Common myeloid progenitor, CD34-positive (primary cell): ENCODE data around the gene C9orf152.
A peak's percentile ranks its signal among the peaks of the same experiment; 100 is the strongest.

ENCODE experiments used
- CTCF ChIA-PET: fragments of 350-600 bp; sonication (Branson Sonifier 250); formaldehyde crosslinking; loops from one replicate; lab custom pipeline; 2021; ENCODE audit warnings: antibody characterized with exemption; lab: Charles Lee
- POLR2A ChIA-PET: fragments of 350-600 bp; sonication (Branson Sonifier 250); formaldehyde crosslinking; loops from one replicate; lab custom pipeline; 2021; ENCODE audit warnings: antibody characterized with exemption; lab: Charles Lee
- DNase-seq, 3 donors: peaks; one replicate each; pipeline versions ENCODE4 v3.0.0 to v3.0.0-alpha.2; 2013
- H3K27ac ChIP-seq, 2 experiments: 1 replicate in 1 of 2; 2 replicates in 1 of 2; pipeline ENCODE4 v1.7.0; 2013; ENCODE audit warnings: inconsistent platforms in 2 of 2, low read length in 2 of 2, mild to moderate bottlenecking in 2 of 2, low read depth in 1 of 2, moderate library complexity in 1 of 2; ENCODE audit not compliant: severe bottlenecking in 2 of 2, insufficient read depth in 1 of 2, poor library complexity in 1 of 2
- H3K27me3 ChIP-seq, 5 experiments: replicated peaks in 2 of 5; 1 replicate in 3 of 5; 2 replicates in 2 of 5; pipeline versions ENCODE4 v1.6.1 to v1.7.0; 2013; ENCODE audit warnings: low read length in 4 of 5, mild to moderate bottlenecking in 2 of 5, moderate library complexity in 2 of 5, inconsistent platforms in 1 of 5; ENCODE audit not compliant: insufficient read depth in 5 of 5, control insufficient read depth in 4 of 5
- H3K36me3 ChIP-seq, 4 experiments: 1 replicate in 2 of 4; 2 replicates in 2 of 4; pipeline versions ENCODE4 v1.6.1 to v1.7.0; 2013; ENCODE audit warnings: low read length in 3 of 4, control low read depth in 1 of 4, mild to moderate bottlenecking in 1 of 4; ENCODE audit not compliant: control insufficient read depth in 4 of 4, insufficient read depth in 4 of 4
- H3K4me1 ChIP-seq, 4 experiments: 1 replicate in 3 of 4; 2 replicates in 1 of 4; pipeline versions ENCODE4 v1.6.1 to v1.7.1; 2013; ENCODE audit warnings: low read length in 3 of 4, mild to moderate bottlenecking in 3 of 4, control low read depth in 1 of 4, inconsistent platforms in 1 of 4, moderate library complexity in 1 of 4; ENCODE audit not compliant: control insufficient read depth in 4 of 4, insufficient read depth in 4 of 4; ENCODE audit errors: control extremely low read depth in 1 of 4
- H3K4me3 ChIP-seq, 7 experiments: 1 replicate in 4 of 7; 2 replicates in 3 of 7; pipeline versions ENCODE4 v1.5.1 to v1.7.0; 2013; ENCODE audit warnings: mild to moderate bottlenecking in 7 of 7, low read length in 6 of 7, moderate library complexity in 6 of 7, inconsistent platforms in 2 of 7, low read depth in 2 of 7, control low read depth in 1 of 7; ENCODE audit not compliant: insufficient read depth in 4 of 7, control insufficient read depth in 1 of 7; ENCODE audit errors: extremely low read depth in 1 of 7
- H3K9me3 ChIP-seq, 5 experiments: 1 replicate in 4 of 5; 2 replicates in 1 of 5; pipeline versions ENCODE4 v1.6.1 to v1.7.1; 2013; ENCODE audit warnings: low read length in 4 of 5, mild to moderate bottlenecking in 2 of 5, inconsistent platforms in 1 of 5, low read depth in 1 of 5, moderate library complexity in 1 of 5; ENCODE audit not compliant: control insufficient read depth in 4 of 5, insufficient read depth in 2 of 5; ENCODE audit errors: control extremely low read depth in 1 of 5
- WGBS: methylation state at CpG from one replicate; pipeline ENCODE4 v1.1.5; 2013; ENCODE audit not compliant: insufficient coverage; 5-methylcytosine and 5-hydroxymethylcytosine counted together

Gene C9orf152

GRCh38 chr9:110186254-110186653 lies 21.7 kb downstream of the C9orf152 start:
- WGBS, result 100% methylated on average over 1 of the region's 2 CpGs
- H3K27ac ChIP-seq, result no peak overlapping the region
- no peaks in the 10 kb centered on the region for H3K9me3 ChIP-seq
- no peak for DNase-seq
- CTCF ChIA-PET, result interaction anchor here (3.7 to 10.2 kb wide), 2 partner anchors 32 to 437 kb away, joined by 23 to 134 read pairs; no protein-coding TSS in a partner anchor
- H3K4me1 ChIP-seq, result peaks cover 3 to 17% (median 12%) of the 10 kb centered on the region in 4 experiments
- H3K4me3 ChIP-seq, result no peak overlapping the region
- no peaks in the 10 kb centered on the region for H3K36me3 ChIP-seq
- no peaks in the 10 kb centered on the region for H3K27me3 ChIP-seq
- POLR2A ChIA-PET, result no interaction called here

GRCh38 chr9:110185806-110186205 lies 22.2 kb downstream of the C9orf152 start:
- POLR2A ChIA-PET, result interaction anchor here (0.6 to 0.7 kb wide), 2 partner anchors 56 to 71 kb away, joined by 3 read pairs; no protein-coding TSS in a partner anchor
- 67% methylated on average over 1 of the region's 2 CpGs for WGBS
- Histone ChIP-seq H3K9me3 (no peaks in the 10 kb centered on the region), H3K27ac (no peak overlapping the region), H3K36me3 (no peaks in the 10 kb centered on the region), H3K4me1 (peaks cover 3 to 17% (median 12%) of the 10 kb centered on the region in 4 experiments), H3K27me3 (no peaks in the 10 kb centered on the region), H3K4me3 (no peak overlapping the region)
- no peak for DNase-seq
- CTCF ChIA-PET, result interaction anchor here (1.2 to 10.2 kb wide), 3 partner anchors 19 to 438 kb away, joined by 4 to 134 read pairs (median 23); no protein-coding TSS in a partner anchor

GRCh38 chr9:110183208-110184145 lies 24.5 kb downstream of the C9orf152 start:
- POLR2A ChIA-PET, result interaction anchor here (0.6 kb wide), 1 partner anchor 24 kb away, joined by 4 read pairs; no protein-coding TSS in a partner anchor

GRCh38 chr9:110180511-110181434 lies 27.2 kb downstream of the C9orf152 start:
- H3K27ac ChIP-seq, result no peak overlapping the region
- H3K27me3 ChIP-seq, result no peaks in the 10 kb centered on the region
- no peaks in the 10 kb centered on the region for H3K36me3 ChIP-seq
- 99% methylated on average over 6 of the region's 7 CpGs for WGBS
- no peaks in the 10 kb centered on the region for H3K9me3 ChIP-seq
- H3K4me1 ChIP-seq, result peaks cover 0 to 12% (median 5%) of the 10 kb centered on the region in 4 experiments
- CTCF ChIA-PET, result interaction anchor here (0.8 to 10.2 kb wide), 3 partner anchors 15 to 37 kb away, joined by 4 to 134 read pairs (median 7); no protein-coding TSS in a partner anchor
- peak in 2 of 3 donors; percentile 30 to 50 for DNase-seq
- POLR2A ChIA-PET, result no interaction called here
- H3K4me3 ChIP-seq, result no peak overlapping the region

More at GRCh38 chr9:110183208-110184145, 24.5 kb downstream of the C9orf152 start:
- DNase-seq, result peak; percentile 79 to 86 (median 80)
- H3K4me3 ChIP-seq, result no peak overlapping the region
- WGBS, result 71% methylated on average over 5 of the region's 7 CpGs
- CTCF ChIA-PET, result interaction anchor here (0.6 to 10.2 kb wide), 21 partner anchors 9 to 1115 kb away, joined by 3 to 134 read pairs (median 4); no protein-coding TSS in a partner anchor
- H3K36me3 ChIP-seq, result no peaks in the 10 kb centered on the region
- H3K9me3 ChIP-seq, result no peaks in the 10 kb centered on the region
- no peaks in the 10 kb centered on the region for H3K27me3 ChIP-seq
- H3K27ac ChIP-seq, result no peak overlapping the region
- H3K4me1 ChIP-seq, result peaks cover 0 to 12% (median 7%) of the 10 kb centered on the region in 4 experiments

- Histone ChIP-seq H3K36me3 (no peaks in the 10 kb centered on the region), H3K27me3 (no peaks in the 10 kb centered on the region), H3K4me1 (peaks cover 3 to 8% (median 5%) of the 10 kb centered on the region in 4 experiments), H3K4me3 (no peak overlapping the region), H3K9me3 (no peaks in the 10 kb centered on the region), H3K27ac (no peak overlapping the region)
- ChIA-PET POLR2A (no interaction called here), CTCF (interaction anchor here (0.8 to 10.2 kb wide), 5 partner anchors 9 to 444 kb away, joined by 3 to 134 read pairs (median 4); no protein-coding TSS in a partner anchor)
- peak in 2 of 3 donors; percentile 65 to 74 for DNase-seq
- 75% methylated on average over 2 of the region's 4 CpGs for WGBS
Observed at GRCh38 chr9:110179734-110180133, 28.2 kb downstream of the C9orf152 start.

GRCh38 chr9:110178281-110178680 lies 29.7 kb downstream of the C9orf152 start:
- no peaks in the 10 kb centered on the region for H3K27me3 ChIP-seq
- WGBS, result 80% methylated on average over 1 of the region's 1 CpG
- ChIA-PET POLR2A (no interaction called here), CTCF (interaction anchor here (1.0 kb wide), 1 partner anchor 19 kb away, joined by 3 read pairs; no protein-coding TSS in a partner anchor)
- no peaks in the 10 kb centered on the region for H3K9me3 ChIP-seq
- H3K4me1 ChIP-seq, result peaks cover 3 to 10% (median 8%) of the 10 kb centered on the region in 4 experiments
- no peak for DNase-seq
- H3K27ac ChIP-seq, result no peak overlapping the region
- H3K4me3 ChIP-seq, result no peak overlapping the region
- no peaks in the 10 kb centered on the region for H3K36me3 ChIP-seq
